Liver (tissue), 3 donors: ENCODE results near the gene PNLIPRP2.

Experiments used
- ATF3 ChIP-seq: IDR thresholded peaks from 2 replicates; pipeline ENCODE4 v1.6.1; 2016; ENCODE audit warnings: antibody characterized with exemption
- CTCF ChIP-seq: fragments of 150-350 bp; IDR thresholded peaks from 2 replicates; pipeline ENCODE4 v1.5.1; 2017; ENCODE audit warnings: improper control_type of control experiment, low read depth, low read length; ENCODE audit not compliant: missing input control
- GABPA ChIP-seq, 2 donors: IDR thresholded peaks in 1 of 2; conservative IDR thresholded peaks in 1 of 2; 2 replicates each; pipeline ENCODE4 v1.6.1; 2016; ENCODE audit warnings: antibody characterized with exemption in 2 of 2, mild to moderate bottlenecking in 1 of 2, moderate library complexity in 1 of 2
- REST ChIP-seq: IDR thresholded peaks from 2 replicates; pipeline ENCODE4 v1.6.1; 2016; ENCODE audit warnings: antibody characterized with exemption, mild to moderate bottlenecking
- RXRA ChIP-seq, 2 donors: IDR thresholded peaks; 2 replicates each; pipeline ENCODE4 v1.6.1; 2017 to 2018; ENCODE audit warnings: antibody characterized with exemption in 2 of 2, mild to moderate bottlenecking in 1 of 2
- SP1 ChIP-seq: IDR thresholded peaks from 2 replicates; pipeline ENCODE4 v1.6.1; 2018; ENCODE audit warnings: antibody characterized with exemption, mild to moderate bottlenecking
- donor health status: healthy.
- donor health status: healthy.

GRCh38 chr10:116669832-116670644 lies 49.3 kb downstream of the PNLIPRP2 start:
- TF ChIP-seq CTCF = no peak
- no peak for TF ChIP-seq GABPA (IDR thresholded peaks at IDR 0.05 in 1 of 2, conservative IDR thresholded peaks at IDR 0.05 in 1 of 2)
- no peak for TF ChIP-seq REST
- TF ChIP-seq ATF3 = no peak
- TF ChIP-seq SP1 = no peak
- TF ChIP-seq RXRA (IDR thresholded peaks at IDR 0.05) = no peak
